ENCODE data around the gene NUDT3.

GRCh38 chr6:34369385-34369784 is 23.1 kb downstream of the NUDT3 start:
- TF ChIP-seq POLR2A (IDR thresholded peaks at IDR 0.05): no peak
- TF ChIP-seq EP300 (IDR thresholded peaks at IDR 0.05; ENCODE audit: low read depth): no peak
- TF ChIP-seq CTCF (IDR thresholded peaks at IDR 0.05): no peak
- no peak for TF ChIP-seq POLR2AphosphoS5 (IDR thresholded peaks at IDR 0.05)

Measured in transverse colon (tissue), 4 donors.